SU-DHL-6 (cell line): ENCODE measurements around the gene RAPGEF4.

Experiments
- H2AFZ ChIP-seq: fragments of 200-600 bp; sonication (generic); 2 replicates; pipeline ENCODE4 v1.6.1; 2014; ENCODE audit warnings: low read depth, mild to moderate bottlenecking, moderate library complexity, mixed read lengths, antibody characterized with exemption, low read length; ENCODE audit not compliant: severe bottlenecking
- H3F3A ChIP-seq: fragments of 200-600 bp; shearing (Covaris generic); 2 replicates; pipeline ENCODE4 v1.6.0; 2016; ENCODE audit warnings: antibody characterized with exemption, mild to moderate bottlenecking; ENCODE audit not compliant: insufficient read depth
- H3K27ac ChIP-seq: fragments of 200-600 bp; sonication (generic); 2 replicates; pipeline ENCODE4 v1.5.1; 2016; ENCODE audit warnings: low read depth, mild to moderate bottlenecking, low read length, moderate library complexity, mixed read lengths
- H3K27me3 ChIP-seq: fragments of 200-600 bp; sonication (generic), shearing (Covaris generic); 2 replicates; pipeline ENCODE4 v1.6.0; 2014; ENCODE audit warnings: mild to moderate bottlenecking, low read length
- H3K36me3 ChIP-seq: fragments of 200-600 bp; sonication (generic); 2 replicates; pipeline ENCODE4 v1.6.1; 2014; ENCODE audit warnings: mild to moderate bottlenecking, low read length, mixed read lengths
- H3K4me2 ChIP-seq: fragments of 300-600, 200-600 bp; shearing (Covaris generic), sonication (generic); 2 replicates; pipeline ENCODE4 v1.6.0; 2014; ENCODE audit warnings: low read length, low read depth, mild to moderate bottlenecking; ENCODE audit not compliant: poor library complexity, severe bottlenecking
- H3K4me3 ChIP-seq: fragments of 200-600 bp; sonication (generic); 2 replicates; pipeline ENCODE4 v1.5.1; 2014; ENCODE audit warnings: antibody characterized with exemption, low read length, mild to moderate bottlenecking, mixed read lengths; ENCODE audit not compliant: insufficient read depth, poor library complexity, severe bottlenecking
- H3K79me2 ChIP-seq: fragments of 200-600 bp; sonication (generic); 2 replicates; pipeline ENCODE4 v1.6.1; 2014; ENCODE audit warnings: mild to moderate bottlenecking, low read length, moderate library complexity; ENCODE audit not compliant: insufficient read depth
- H3K9ac ChIP-seq: fragments of 200-600 bp; sonication (generic); 2 replicates; pipeline ENCODE4 v1.7.0; 2014; ENCODE audit warnings: mild to moderate bottlenecking, low read length
- H3K9me2 ChIP-seq: fragments of 200-600 bp; sonication (generic); replicated peaks from 2 replicates; pipeline ENCODE4 v1.6.1; 2014; ENCODE audit warnings: low read length; ENCODE audit not compliant: insufficient read depth
- H3K9me3 ChIP-seq: fragments of 200-600 bp; sonication (generic); 2 replicates; pipeline ENCODE4 v1.6.1; 2014; ENCODE audit warnings: low read length, mixed read lengths; ENCODE audit not compliant: insufficient read depth
- H4K20me1 ChIP-seq: fragments of 200-600 bp; sonication (generic); 2 replicates; pipeline ENCODE4 v1.6.1; 2014; ENCODE audit warnings: low read depth, mild to moderate bottlenecking, antibody characterized with exemption, low read length, moderate library complexity, mixed read lengths
- CTCF ChIP-seq: fragments of 200-600 bp; sonication (generic); IDR thresholded peaks from one replicate; pipeline ENCODE4 v1.5.1; 2017; ENCODE audit warnings: antibody characterized with exemption, mild to moderate bottlenecking, low read length, moderate library complexity; ENCODE audit not compliant: insufficient read depth, poor library complexity, severe bottlenecking
- EZH2phosphoT487 ChIP-seq: fragments of 200-600 bp; sonication (generic), shearing (Covaris generic); conservative IDR thresholded peaks from 2 replicates; pipeline ENCODE4 v1.6.1; 2018; ENCODE audit warnings: mild to moderate bottlenecking, antibody characterized with exemption, low read length, moderate library complexity, mixed read lengths

Gene RAPGEF4

GRCh38 chr2:172834881-172835280, 99.2 kb downstream of the RAPGEF4 start:
- no peaks in the 10 kb centered on the region for H3K36me3 ChIP-seq
- H3K4me3 ChIP-seq = no peak overlapping the region
- H2AFZ ChIP-seq = no peak overlapping the region
- no peaks in the 10 kb centered on the region for H3K79me2 ChIP-seq
- H3K9me2 ChIP-seq = no peaks in the 10 kb centered on the region
- H3K27ac ChIP-seq = no peak overlapping the region
- no peaks in the 10 kb centered on the region for H4K20me1 ChIP-seq
- H3F3A ChIP-seq = no peaks in the 10 kb centered on the region
- no peak overlapping the region for H3K9ac ChIP-seq
- H3K27me3 ChIP-seq = no peaks in the 10 kb centered on the region
- H3K4me2 ChIP-seq = no peak overlapping the region
- no peak for TF ChIP-seq EZH2phosphoT487
- TF ChIP-seq CTCF = no peak
- H3K9me3 ChIP-seq = no peaks in the 10 kb centered on the region

- H3K9me2 ChIP-seq = no peaks in the 10 kb centered on the region
- no peaks in the 10 kb centered on the region for H3K9me3 ChIP-seq
- H3K9ac ChIP-seq = no peak overlapping the region
- H3K79me2 ChIP-seq = no peaks in the 10 kb centered on the region
- TF ChIP-seq CTCF = no peak
- H3K36me3 ChIP-seq = no peaks in the 10 kb centered on the region
- no peaks in the 10 kb centered on the region for H4K20me1 ChIP-seq
- H2AFZ ChIP-seq = no peak overlapping the region
- no peaks in the 10 kb centered on the region for H3K27me3 ChIP-seq
- no peaks in the 10 kb centered on the region for H3F3A ChIP-seq
- H3K4me2 ChIP-seq = no peak overlapping the region
- H3K4me3 ChIP-seq = no peak overlapping the region
- no peak overlapping the region for H3K27ac ChIP-seq
Measured at GRCh38 chr2:172836347-172836821, 100.7 kb downstream of the RAPGEF4 start.

- H3K4me2 ChIP-seq = no peak overlapping the region
- H3K27ac ChIP-seq = no peak overlapping the region
- H3F3A ChIP-seq = no peaks in the 10 kb centered on the region
- H3K9ac ChIP-seq = no peak overlapping the region
- no peaks in the 10 kb centered on the region for H3K9me2 ChIP-seq
- H3K9me3 ChIP-seq = no peaks in the 10 kb centered on the region
- H3K4me3 ChIP-seq = no peak overlapping the region
- no peaks in the 10 kb centered on the region for H3K79me2 ChIP-seq
- H4K20me1 ChIP-seq = no peaks in the 10 kb centered on the region
- TF ChIP-seq EZH2phosphoT487 (no peak), CTCF (no peak)
- H2AFZ ChIP-seq = no peak overlapping the region
- H3K27me3 ChIP-seq = no peaks in the 10 kb centered on the region
- H3K36me3 ChIP-seq = no peaks in the 10 kb centered on the region
Measured at GRCh38 chr2:172836827-172837226, 101.2 kb downstream of the RAPGEF4 start.

- no peaks in the 10 kb centered on the region for H3K36me3 ChIP-seq
- H3F3A ChIP-seq = no peaks in the 10 kb centered on the region
- H3K27me3 ChIP-seq = no peaks in the 10 kb centered on the region
- no peak overlapping the region for H3K4me2 ChIP-seq
- no peak overlapping the region for H3K27ac ChIP-seq
- H3K4me3 ChIP-seq = no peak overlapping the region
- no peak overlapping the region for H2AFZ ChIP-seq
- no peak overlapping the region for H3K9ac ChIP-seq
- H3K9me2 ChIP-seq = no peaks in the 10 kb centered on the region
- no peaks in the 10 kb centered on the region for H3K79me2 ChIP-seq
- H4K20me1 ChIP-seq = no peaks in the 10 kb centered on the region
- no peak for TF ChIP-seq CTCF
- TF ChIP-seq EZH2phosphoT487 = no peak
- H3K9me3 ChIP-seq = no peaks in the 10 kb centered on the region
Measured at GRCh38 chr2:172839446-172839845, 103.8 kb downstream of the RAPGEF4 start.
